Epithelial cell of prostate (primary cell): ENCODE measurements around the gene ABCB9.

Experiments used
- DNase-seq: peaks from one replicate; pipeline ENCODE4 v3.0.0-alpha.2; 2011; ENCODE audit warnings: low read depth, low spot score
- H3K27ac ChIP-seq: fragments of 450-650 bp; 2 replicates; pipeline ENCODE4 v1.5.1; 2017; ENCODE audit warnings: mild to moderate bottlenecking

The ABCB9 gene

GRCh38 chr12:122966743-122967550 is 684 bp upstream of the ABCB9 start:
- no peak for DNase-seq
- H3K27ac ChIP-seq = no peak overlapping the region

GRCh38 chr12:122965321-122965751 is 927 bp downstream of the ABCB9 start:
- no peak for DNase-seq
- H3K27ac ChIP-seq = no peak overlapping the region

GRCh38 chr12:122964439-122965257 is 1.6 kb downstream of the ABCB9 start:
- DNase-seq = no peak
- H3K27ac ChIP-seq = no peak overlapping the region

- DNase-seq = no peak
- no peak overlapping the region for H3K27ac ChIP-seq
Observed at GRCh38 chr12:122963941-122964265, 2.4 kb downstream of the ABCB9 start.

GRCh38 chr12:122961531-122962329 is 4.5 kb downstream of the ABCB9 start:
- H3K27ac ChIP-seq = no peak overlapping the region
- no peak for DNase-seq

- H3K27ac ChIP-seq = no peak overlapping the region
- no peak for DNase-seq
Observed at GRCh38 chr12:122960193-122960569, 6.1 kb downstream of the ABCB9 start.

- DNase-seq = no peak
- no peak overlapping the region for H3K27ac ChIP-seq
Observed at GRCh38 chr12:122959566-122960192, 6.6 kb downstream of the ABCB9 start.

GRCh38 chr12:122958198-122958888 is 7.9 kb downstream of the ABCB9 start:
- no peak for DNase-seq
- no peak overlapping the region for H3K27ac ChIP-seq

GRCh38 chr12:122956035-122956434 is 10.2 kb downstream of the ABCB9 start:
- no peak overlapping the region for H3K27ac ChIP-seq
- no peak for DNase-seq

GRCh38 chr12:122955156-122955555 is 11.1 kb downstream of the ABCB9 start:
- no peak overlapping the region for H3K27ac ChIP-seq
- DNase-seq = no peak

- H3K27ac ChIP-seq = no peak overlapping the region
- no peak for DNase-seq
Observed at GRCh38 chr12:122951979-122952892, 14.0 kb downstream of the ABCB9 start.

GRCh38 chr12:122951406-122951805 is 14.9 kb downstream of the ABCB9 start:
- DNase-seq = no peak
- H3K27ac ChIP-seq = peak overlapping the region; percentile 29

- no peak for DNase-seq
- no peak overlapping the region for H3K27ac ChIP-seq
Observed at GRCh38 chr12:122949816-122950675, 16.2 kb downstream of the ABCB9 start.

- DNase-seq = no peak
- H3K27ac ChIP-seq = no peak overlapping the region
Observed at GRCh38 chr12:122949405-122949804, 16.9 kb downstream of the ABCB9 start.

GRCh38 chr12:122948605-122949004 is 17.7 kb downstream of the ABCB9 start:
- no peak for DNase-seq

GRCh38 chr12:122947352-122947792 is 18.9 kb downstream of the ABCB9 start:
- DNase-seq = no peak
- H3K27ac ChIP-seq = peak overlapping the region; percentile 94

More at GRCh38 chr12:122948605-122949004, 17.7 kb downstream of the ABCB9 start:
- H3K27ac ChIP-seq = no peak overlapping the region

GRCh38 chr12:122946690-122947341 is 19.4 kb downstream of the ABCB9 start:
- DNase-seq = peak; percentile 100
- peak overlapping the region; percentile 94 for H3K27ac ChIP-seq
